Stimulated activated CD8-positive, alpha-beta memory T cell treated with anti-CD3 and anti-CD28 coated beads, Interleukin-7, amount 100 ng/mL, for 1 hour (primary cell): ENCODE data around the gene ORM2.

Experiments
- DNase-seq, 2 donors: peaks; one replicate each; pipeline ENCODE4 v3.0.0-alpha.2; 2020; ENCODE audit warnings: low read depth in 2 of 2

ORM2 gene

GRCh38 chr9:114370251-114370967, 40.7 kb downstream of the ORM2 start:
- no peak for DNase-seq

GRCh38 chr9:114370968-114371320, 41.3 kb downstream of the ORM2 start:
- no peak for DNase-seq

DNA sequence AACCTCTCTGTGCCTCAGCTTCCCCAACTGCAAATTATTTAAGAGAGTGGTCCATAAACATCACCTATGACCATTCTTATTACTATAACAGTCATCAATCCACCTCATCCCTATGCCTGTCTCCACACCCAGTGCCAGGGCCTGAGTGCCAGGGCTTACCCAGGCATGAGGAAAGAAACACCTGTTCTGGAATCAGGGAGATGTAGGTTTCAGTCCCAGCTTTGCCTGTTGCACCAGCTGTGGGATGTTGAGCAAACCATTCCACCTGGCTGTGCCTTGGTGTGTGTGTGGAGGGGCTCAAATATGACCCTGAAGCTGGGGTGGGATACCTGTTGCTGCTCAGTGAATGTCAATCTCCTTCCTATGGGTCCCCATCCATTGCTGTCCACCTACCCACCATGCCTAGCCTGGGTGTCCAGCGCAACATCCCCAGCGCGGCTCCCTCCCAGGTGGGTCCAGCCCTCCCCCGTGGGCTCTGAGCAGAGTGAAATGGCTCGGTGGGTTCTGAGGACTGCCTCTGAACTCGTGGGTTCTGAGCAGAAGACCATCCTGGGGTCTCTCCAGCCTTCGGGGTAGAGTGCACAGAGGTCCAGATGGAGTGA, 41.8 kb downstream of the ORM2 start:
- no peak for DNase-seq

DNA sequence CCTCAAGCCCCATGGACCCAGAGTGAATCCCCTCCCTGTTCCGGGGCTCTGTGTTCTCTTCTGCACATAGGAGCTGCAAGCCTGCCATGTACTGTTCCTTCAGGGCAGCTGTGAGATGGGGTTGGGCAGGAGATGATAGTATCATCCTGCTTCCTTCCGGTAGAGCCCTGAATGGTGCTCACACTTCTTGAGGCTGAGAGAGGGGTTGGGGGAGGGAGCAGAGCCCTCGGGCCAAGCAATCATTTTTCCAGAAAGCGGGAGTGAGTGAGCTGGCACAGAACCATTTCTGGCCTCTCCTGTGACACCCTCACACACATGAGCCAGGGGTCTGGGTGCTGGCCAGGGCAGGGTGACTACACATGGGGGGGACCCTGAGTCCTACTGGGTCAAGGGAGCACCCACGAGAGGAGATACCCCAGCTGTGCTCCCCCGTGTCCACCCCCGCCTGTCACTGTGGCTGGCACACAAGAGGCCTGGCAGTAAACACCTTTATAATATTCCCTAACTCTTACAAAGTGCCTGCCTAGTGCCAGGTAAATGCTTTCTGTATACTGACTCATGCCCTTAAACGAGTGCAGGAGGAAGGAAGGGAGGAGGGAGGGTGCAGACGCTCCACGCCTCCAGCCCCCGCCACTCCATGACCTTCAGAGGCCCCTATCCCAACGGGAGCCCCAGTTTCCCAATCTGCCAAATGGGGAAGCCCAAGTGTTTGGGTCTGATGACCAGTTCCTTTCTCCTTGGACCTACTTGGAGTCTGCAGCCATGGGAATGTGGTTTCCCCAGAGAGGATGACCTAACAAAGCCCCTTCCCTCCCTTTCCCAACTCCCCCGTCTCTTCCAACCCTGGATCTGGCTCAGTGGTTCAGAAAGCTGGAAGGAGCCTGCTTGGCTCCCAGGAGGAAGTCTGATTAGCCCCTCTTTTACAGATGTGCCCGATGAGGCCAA, 42.6 kb downstream of the ORM2 start:
- no peak for DNase-seq

- DNase-seq = peak; percentile 62
These were observed 43.3 kb downstream of the ORM2 start for GRCh38 chr9:114372921-114373448.

DNA sequence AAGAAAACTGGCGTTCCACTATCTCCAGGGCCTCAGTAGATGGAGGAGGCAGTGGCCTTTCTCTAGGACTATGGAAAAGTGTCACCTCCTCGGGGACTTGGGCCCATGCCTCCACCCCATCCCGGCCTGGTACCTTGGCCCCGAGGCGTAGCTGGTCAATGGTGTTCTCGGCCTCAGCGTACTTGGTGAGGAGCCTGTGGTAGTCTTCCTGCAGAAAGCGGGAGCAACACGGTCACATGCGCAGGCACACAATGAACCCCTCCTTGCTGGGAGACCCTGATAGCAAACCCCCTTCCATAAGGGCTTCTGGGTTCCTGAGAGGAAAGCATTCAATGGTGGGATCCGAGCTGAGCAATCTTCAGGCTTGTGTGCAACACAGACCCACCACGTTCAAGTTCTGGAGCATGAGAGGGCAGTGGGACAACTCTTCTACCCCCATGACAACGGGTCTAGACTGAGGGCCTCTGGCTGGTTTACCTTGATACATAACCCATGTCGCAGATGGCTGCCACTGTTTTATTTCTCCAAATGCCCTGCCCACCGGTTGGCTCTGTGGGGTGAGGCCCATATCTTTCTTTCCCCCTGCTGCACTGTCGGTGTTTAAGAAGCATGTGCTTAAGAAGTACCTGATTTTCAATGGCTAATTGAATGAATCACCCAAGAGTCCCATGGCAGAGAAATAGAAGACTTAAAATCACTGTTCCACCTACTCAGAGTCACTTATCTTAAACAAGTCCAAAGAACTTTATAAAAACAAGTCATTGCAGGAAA, 44.5 kb downstream of the ORM2 start:
- no peak for DNase-seq

DNA sequence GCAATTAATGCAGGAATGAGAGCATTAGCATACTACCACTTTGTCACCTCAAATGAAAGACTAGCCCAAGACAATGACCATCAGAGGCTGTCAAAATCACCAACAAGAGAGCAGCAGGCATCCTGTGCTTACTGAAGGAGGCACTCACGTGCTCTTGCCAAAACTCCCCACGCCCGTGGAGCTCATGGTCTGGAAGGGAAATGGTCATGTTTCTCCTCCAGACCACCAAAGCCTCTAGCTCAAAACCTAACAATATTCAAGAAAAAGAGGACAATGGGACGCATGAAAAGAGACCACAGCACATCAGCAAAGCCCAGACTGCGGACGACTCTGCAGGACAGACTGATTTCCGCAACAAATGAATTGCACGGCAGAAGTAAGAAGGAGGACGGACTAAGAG, 45.3 kb downstream of the ORM2 start:
- no peak for DNase-seq

- no peak for DNase-seq
These were observed 45.9 kb downstream of the ORM2 start for GRCh38 chr9:114375386-114376175.

GRCh38 chr9:114376586-114377445, 47.1 kb downstream of the ORM2 start:
- no peak for DNase-seq

- no peak for DNase-seq
These were observed 48.3 kb downstream of the ORM2 start for GRCh38 chr9:114378016-114378415.

DNA sequence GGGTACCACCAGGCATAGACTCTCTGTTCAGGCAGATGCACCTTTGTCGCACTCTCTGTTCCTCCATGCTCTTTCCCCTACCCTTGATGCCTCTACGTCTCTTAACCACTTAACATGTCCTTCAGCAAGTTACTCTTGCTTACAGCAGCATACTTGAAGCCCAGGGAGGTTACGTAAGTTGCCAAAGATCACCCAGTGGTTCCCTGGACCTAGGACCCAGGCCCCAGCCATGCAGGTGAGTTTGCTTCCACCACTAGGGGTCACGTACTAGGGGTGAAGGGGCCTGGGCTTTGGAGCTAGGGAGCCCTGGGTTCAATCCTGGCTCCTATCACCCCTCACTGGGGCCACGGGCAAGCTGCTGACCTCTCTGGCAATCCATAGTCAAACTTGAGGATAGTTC, 49.2 kb downstream of the ORM2 start:
- DNase-seq = no peak
